CD14-positive monocyte (primary cell): ENCODE data around the gene ERBB4. TPM values are rescaled to one million over a fixed set of nuclear protein-coding genes. Genes with fewer than 3 reads are reported as not detected.

Source experiments
- DNase-seq, 3 donors: peaks; one replicate each; pipeline ENCODE4 v3.0.0-alpha.2; 2011 to 2022
- H2AFZ ChIP-seq: 2 replicates; pipeline ENCODE4 v1.6.0; 2012; ENCODE audit warnings: mild to moderate bottlenecking, low read depth, low read length, inconsistent platforms; ENCODE audit not compliant: insufficient read depth, poor library complexity, severe bottlenecking
- H3K27ac ChIP-seq, 2 donors: 1 replicate in 1 of 2; 2 replicates in 1 of 2; pipeline ENCODE4 v1.5.1; 2012 to 2013; ENCODE audit warnings: low read length in 2 of 2, control low read depth in 1 of 2, inconsistent platforms in 1 of 2, low read depth in 1 of 2, mild to moderate bottlenecking in 1 of 2
- H3K27me3 ChIP-seq, 2 donors: one replicate each; pipeline versions ENCODE4 v1.6.0 to v1.6.1; 2011 to 2013; ENCODE audit warnings: low read length in 2 of 2; ENCODE audit not compliant: control insufficient read depth in 2 of 2, insufficient read depth in 2 of 2
- H3K36me3 ChIP-seq, 2 donors: replicated peaks in 1 of 2; 1 replicate in 1 of 2; 2 replicates in 1 of 2; pipeline versions ENCODE4 v1.5.1 to v1.6.1; 2012 to 2013; ENCODE audit warnings: low read length in 2 of 2, control low read depth in 1 of 2, inconsistent platforms in 1 of 2, mild to moderate bottlenecking in 1 of 2; ENCODE audit not compliant: insufficient read depth in 2 of 2, control insufficient read depth in 1 of 2
- H3K4me1 ChIP-seq, 2 donors: 1 replicate in 1 of 2; 2 replicates in 1 of 2; pipeline versions ENCODE4 v1.5.1 to v1.6.1; 2012 to 2013; ENCODE audit warnings: low read length in 2 of 2, control low read depth in 1 of 2, inconsistent platforms in 1 of 2, mild to moderate bottlenecking in 1 of 2, moderate library complexity in 1 of 2; ENCODE audit not compliant: insufficient read depth in 2 of 2, control insufficient read depth in 1 of 2
- H3K4me2 ChIP-seq: replicated peaks from 2 replicates; pipeline ENCODE3; 2012; ENCODE audit warnings: low read length, moderate library complexity, mild to moderate bottlenecking; ENCODE audit not compliant: poor library complexity, severe bottlenecking; ENCODE audit errors: extremely low read depth
- H3K4me3 ChIP-seq, 3 experiments: fragments of 200-600 bp in 1 of 3; sonication (generic) in 1 of 3; replicated peaks in 1 of 3; 1 replicate in 2 of 3; 2 replicates in 1 of 3; pipeline ENCODE4 v1.5.1; 2011 to 2013; ENCODE audit warnings: low read length in 3 of 3, mild to moderate bottlenecking in 3 of 3, control low read depth in 2 of 3, low read depth in 2 of 3, inconsistent platforms in 1 of 3, moderate library complexity in 1 of 3
- H3K79me2 ChIP-seq: 2 replicates; pipeline ENCODE4 v1.6.0; 2012; ENCODE audit warnings: mild to moderate bottlenecking, control low read depth, inconsistent platforms, low read length, moderate library complexity; ENCODE audit not compliant: insufficient read depth
- H3K9ac ChIP-seq: 2 replicates; pipeline ENCODE4 v1.6.0; 2017; ENCODE audit warnings: low read length, mild to moderate bottlenecking; ENCODE audit not compliant: insufficient read depth, poor library complexity, severe bottlenecking
- H3K9me3 ChIP-seq, 2 donors: replicated peaks in 1 of 2; 1 replicate in 1 of 2; 2 replicates in 1 of 2; pipeline versions ENCODE4 v1.5.1 to v1.6.1; 2012 to 2013; ENCODE audit warnings: low read length in 2 of 2, control low read depth in 1 of 2; ENCODE audit not compliant: control insufficient read depth in 1 of 2, insufficient read depth in 1 of 2
- H4K20me1 ChIP-seq: 2 replicates; pipeline ENCODE4 v1.6.0; 2012; ENCODE audit warnings: mild to moderate bottlenecking, low read length, control low read depth, moderate library complexity; ENCODE audit not compliant: insufficient read depth
- H3K27ac Mint-ChIP-seq, 7 donors: one replicate each; pipeline ENCODE4 v1.8.0; 2020; ENCODE audit warnings: mild to moderate bottlenecking in 7 of 7, mixed read lengths in 7 of 7, moderate library complexity in 6 of 7, inconsistent platforms in 2 of 7
- H3K27me3 Mint-ChIP-seq, 3 donors: one replicate each; pipeline ENCODE4 v1.8.0; 2021 to 2022; ENCODE audit warnings: low read depth in 3 of 3, mild to moderate bottlenecking in 3 of 3, mixed read lengths in 3 of 3, moderate library complexity in 3 of 3, inconsistent platforms in 1 of 3
- H3K36me3 Mint-ChIP-seq, 2 donors: one replicate each; pipeline ENCODE4 v1.8.0; 2020; ENCODE audit warnings: mixed read lengths in 2 of 2, inconsistent platforms in 1 of 2, mild to moderate bottlenecking in 1 of 2
- H3K4me1 Mint-ChIP-seq: one replicate; pipeline ENCODE4 v1.8.0; 2020; ENCODE audit warnings: mild to moderate bottlenecking, mixed read lengths
- H3K4me3 Mint-ChIP-seq, 2 donors: one replicate each; pipeline ENCODE4 v1.8.0; 2020; ENCODE audit warnings: mild to moderate bottlenecking in 2 of 2, mixed read lengths in 2 of 2, moderate library complexity in 1 of 2
- H3K9me3 Mint-ChIP-seq, 7 donors: one replicate each; pipeline ENCODE4 v1.8.0; 2020 to 2022; ENCODE audit warnings: mixed read lengths in 7 of 7, mild to moderate bottlenecking in 6 of 7, moderate library complexity in 6 of 7, inconsistent platforms in 2 of 7
- WGBS: methylation state at CpG from one replicate; pipeline ENCODE4 v1.1.5; 2013; ENCODE audit warnings: missing lambda C conversion rate; ENCODE audit not compliant: insufficient coverage; 5-methylcytosine and 5-hydroxymethylcytosine counted together
- intact Hi-C, 2 donors: fragments of 100-400 bp; cut with micrococcal nuclease; formaldehyde crosslinking; loops; one replicate each; pipeline versions ENCODE4 v1.15.0 to v1.15.1; 2023
- polyA plus RNA-seq, 3 donors: library from polyadenylated mRNA; depleted of rRNA in 1 of 3; unstranded in 2 of 3; stranded (reverse) in 1 of 3; fragments of 300-500 nt in 2 of 3; fragments of >200 nt in 1 of 3; fragmentation: Illumina TruSeq in 2 of 3; gene quantifications; 1 replicate in 2 of 3; 2 replicates in 1 of 3; pipeline ENCODE4 v1.2.3, GENCODE V29; 2012 to 2021
- TF ChIP-seq, protein P1 (sequence below): fragments of 200-600 bp; IDR thresholded peaks from one replicate; pipeline ENCODE4 v1.8.0; 2022; ENCODE audit warnings: antibody characterized with exemption, mild to moderate bottlenecking

ERBB4 gene
- polyA plus RNA-seq, 3 donors, result not detected

DNA sequence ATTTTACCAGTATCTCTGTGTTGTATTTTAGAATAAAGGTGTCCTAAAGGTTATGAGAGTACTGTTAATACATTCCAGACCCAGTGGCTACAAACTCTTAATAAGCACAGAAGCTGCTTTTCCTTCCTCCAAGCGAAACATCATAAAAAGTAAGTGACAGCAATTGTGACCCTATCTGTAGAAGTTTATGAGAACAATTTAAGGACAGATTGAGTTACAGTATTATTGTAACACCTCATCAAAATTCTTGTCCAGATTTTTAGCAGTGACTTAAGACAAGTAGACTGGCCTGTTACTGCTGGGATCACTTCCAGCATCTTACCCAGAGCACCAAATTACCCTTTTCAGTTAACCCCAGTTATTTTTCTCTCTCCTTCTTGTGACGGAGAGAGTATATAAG, 154.6 kb downstream of the ERBB4 start:
- H3K27ac ChIP-seq, result no peak overlapping the region
- no peaks in the 10 kb centered on the region for H3K4me1 Mint-ChIP-seq
- no peaks in the 10 kb centered on the region for H3K9me3 ChIP-seq
- H3K9ac ChIP-seq, result no peak overlapping the region
- H3K79me2 ChIP-seq, result no peaks in the 10 kb centered on the region
- no peak overlapping the region for H3K4me3 ChIP-seq
- H4K20me1 ChIP-seq, result no peaks in the 10 kb centered on the region
- intact Hi-C loops, result no loop called here
- H3K36me3 Mint-ChIP-seq, result no peaks in the 10 kb centered on the region
- no peaks in the 10 kb centered on the region for H3K36me3 ChIP-seq
- no peaks in the 10 kb centered on the region for H3K4me1 ChIP-seq
- H3K4me2 ChIP-seq, result no peak overlapping the region
- no CpG with 5 or more reads among the region's 2 CpGs for WGBS
- H2AFZ ChIP-seq, result no peak overlapping the region
- no peaks in the 10 kb centered on the region for H3K9me3 Mint-ChIP-seq
- H3K27me3 Mint-ChIP-seq, result no peaks in the 10 kb centered on the region
- TF ChIP-seq, protein P1, sequence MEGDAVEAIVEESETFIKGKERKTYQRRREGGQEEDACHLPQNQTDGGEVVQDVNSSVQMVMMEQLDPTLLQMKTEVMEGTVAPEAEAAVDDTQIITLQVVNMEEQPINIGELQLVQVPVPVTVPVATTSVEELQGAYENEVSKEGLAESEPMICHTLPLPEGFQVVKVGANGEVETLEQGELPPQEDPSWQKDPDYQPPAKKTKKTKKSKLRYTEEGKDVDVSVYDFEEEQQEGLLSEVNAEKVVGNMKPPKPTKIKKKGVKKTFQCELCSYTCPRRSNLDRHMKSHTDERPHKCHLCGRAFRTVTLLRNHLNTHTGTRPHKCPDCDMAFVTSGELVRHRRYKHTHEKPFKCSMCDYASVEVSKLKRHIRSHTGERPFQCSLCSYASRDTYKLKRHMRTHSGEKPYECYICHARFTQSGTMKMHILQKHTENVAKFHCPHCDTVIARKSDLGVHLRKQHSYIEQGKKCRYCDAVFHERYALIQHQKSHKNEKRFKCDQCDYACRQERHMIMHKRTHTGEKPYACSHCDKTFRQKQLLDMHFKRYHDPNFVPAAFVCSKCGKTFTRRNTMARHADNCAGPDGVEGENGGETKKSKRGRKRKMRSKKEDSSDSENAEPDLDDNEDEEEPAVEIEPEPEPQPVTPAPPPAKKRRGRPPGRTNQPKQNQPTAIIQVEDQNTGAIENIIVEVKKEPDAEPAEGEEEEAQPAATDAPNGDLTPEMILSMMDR, result no peak
- H3K27me3 ChIP-seq, result no peaks in the 10 kb centered on the region
- H3K27ac Mint-ChIP-seq, result no peak overlapping the region
- no peak for DNase-seq
- H3K4me3 Mint-ChIP-seq, result no peak overlapping the region

DNA sequence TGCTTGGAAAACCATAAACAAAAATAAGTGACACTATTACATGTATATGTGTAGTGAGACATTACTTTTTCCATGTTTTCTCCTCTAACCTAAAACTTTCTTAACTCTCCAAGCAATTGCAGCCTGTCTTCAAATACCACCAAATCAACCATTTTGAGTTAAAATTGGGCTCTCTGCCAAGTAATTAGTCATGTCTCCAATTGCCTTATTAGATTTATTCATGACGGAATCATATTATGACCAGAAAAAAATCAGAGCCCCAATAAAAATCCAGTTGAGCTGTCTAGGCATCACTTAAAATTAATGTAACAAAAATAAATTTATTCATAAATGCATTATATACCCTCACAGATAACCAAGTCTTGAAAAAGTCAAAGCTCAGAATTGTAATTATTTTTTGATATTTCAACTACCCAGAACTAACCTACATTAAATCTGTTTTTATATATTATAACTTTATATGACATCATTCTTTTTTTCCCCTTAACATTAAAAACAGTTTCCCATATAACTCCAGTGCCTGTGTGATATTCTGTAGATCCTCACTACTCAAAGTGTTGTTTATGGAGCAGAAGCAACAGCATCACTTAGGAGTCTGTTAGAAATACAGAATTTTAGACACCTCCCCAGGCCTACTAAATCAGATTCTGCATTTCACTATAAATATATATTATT, 157.0 kb downstream of the ERBB4 start:
- Mint-ChIP-seq H3K9me3 (no peaks in the 10 kb centered on the region), H3K27me3 (no peaks in the 10 kb centered on the region), H3K27ac (no peak overlapping the region), H3K36me3 (no peaks in the 10 kb centered on the region), H3K4me1 (no peaks in the 10 kb centered on the region), H3K4me3 (no peak overlapping the region)
- H3K79me2 ChIP-seq, result no peaks in the 10 kb centered on the region
- TF ChIP-seq, protein P1, result no peak
- H3K4me2 ChIP-seq, result no peak overlapping the region
- intact Hi-C loops, result no loop called here
- WGBS, result no CpG with 5 or more reads among the region's 1 CpG
- no peak overlapping the region for H3K27ac ChIP-seq
- H3K4me3 ChIP-seq, result no peak overlapping the region
- H3K27me3 ChIP-seq, result no peaks in the 10 kb centered on the region
- H3K9me3 ChIP-seq, result no peaks in the 10 kb centered on the region
- H3K4me1 ChIP-seq, result no peaks in the 10 kb centered on the region
- H3K9ac ChIP-seq, result no peak overlapping the region
- DNase-seq, result no peak
- H4K20me1 ChIP-seq, result no peaks in the 10 kb centered on the region
- H2AFZ ChIP-seq, result no peak overlapping the region
- no peaks in the 10 kb centered on the region for H3K36me3 ChIP-seq
